HuH-7.5 (cell line): ENCODE results near the gene PKD1L1.

Experiments
- DNase-seq: peaks from one replicate; pipeline ENCODE4 v3.0.0; 2011; ENCODE audit warnings: low spot score

PKD1L1 gene

GRCh38 chr7:47788083-47788482 lies 160.2 kb downstream of the PKD1L1 start:
- DNase-seq = no peak

GRCh38 chr7:47787249-47788069 lies 160.8 kb downstream of the PKD1L1 start:
- DNase-seq = no peak

DNA sequence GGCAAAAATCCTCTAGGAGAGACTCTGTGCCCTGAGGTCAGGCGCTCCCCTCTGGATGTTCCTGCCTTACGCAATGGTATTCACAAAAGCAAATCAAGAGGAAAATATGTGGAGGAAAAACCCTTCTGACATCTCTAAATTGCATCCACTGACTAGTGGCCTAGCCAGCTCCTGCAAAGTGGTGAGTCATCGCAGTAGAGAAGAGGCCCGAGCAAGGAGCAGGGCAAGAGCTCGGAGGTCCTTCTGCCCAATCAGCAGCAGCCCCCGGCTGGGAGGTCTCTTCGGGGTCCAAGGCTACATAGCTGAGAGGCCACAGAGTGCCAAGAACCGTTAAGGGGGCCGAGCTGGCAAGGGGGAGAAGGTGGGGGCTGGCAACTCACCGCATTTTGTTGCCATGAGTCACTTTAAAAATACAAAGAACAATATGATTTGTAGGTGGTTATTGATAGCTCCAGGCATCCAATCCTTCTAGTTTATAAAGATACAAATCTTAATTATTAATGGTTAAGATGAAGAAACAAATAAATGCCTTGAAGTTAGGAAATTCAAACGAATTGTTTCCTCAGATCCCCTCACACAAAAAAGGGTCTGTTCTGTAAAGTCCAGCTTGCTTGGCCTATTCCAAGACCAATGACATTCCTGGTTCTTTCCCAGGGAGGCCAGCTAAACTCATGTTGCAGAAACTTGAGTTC lies 161.6 kb downstream of the PKD1L1 start:
- no peak for DNase-seq

GRCh38 chr7:47785923-47786556 lies 162.2 kb downstream of the PKD1L1 start:
- DNase-seq = no peak

DNA sequence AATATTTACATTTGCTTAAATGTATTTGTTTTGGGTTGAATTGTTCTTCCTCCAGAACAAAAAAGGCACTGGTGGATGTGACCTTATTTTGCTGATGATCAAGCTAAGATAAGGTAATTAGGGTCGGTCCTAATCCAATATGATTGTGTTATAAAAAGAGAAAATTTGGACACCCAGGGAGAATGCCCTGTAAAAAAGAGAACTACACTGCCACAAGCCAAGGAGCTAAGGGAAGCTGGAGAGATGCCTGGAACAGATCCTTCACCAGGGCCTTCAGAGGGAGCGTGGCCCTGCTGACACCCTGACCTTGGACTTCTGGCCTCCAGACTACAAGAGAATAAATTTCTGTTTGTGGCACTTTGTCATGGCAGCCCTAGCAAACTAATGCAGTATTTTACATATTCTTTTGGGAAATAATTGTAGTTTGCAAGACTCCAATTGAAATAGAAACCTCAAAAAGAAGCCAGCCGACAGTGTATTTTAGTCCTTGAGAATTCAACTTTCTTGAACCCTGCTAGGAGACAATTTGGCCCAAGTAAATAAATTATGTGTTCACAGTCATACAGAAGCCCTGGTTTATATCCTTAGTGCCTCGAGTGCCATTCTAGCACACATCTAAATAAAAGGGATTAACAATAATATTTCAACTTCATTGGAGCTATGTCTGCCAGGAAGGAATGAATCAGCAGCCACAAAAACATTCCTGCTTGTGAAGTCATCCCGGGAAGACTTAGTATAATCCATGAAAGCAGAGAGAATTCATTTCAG lies 164.6 kb downstream of the PKD1L1 start:
- no peak for DNase-seq

DNA sequence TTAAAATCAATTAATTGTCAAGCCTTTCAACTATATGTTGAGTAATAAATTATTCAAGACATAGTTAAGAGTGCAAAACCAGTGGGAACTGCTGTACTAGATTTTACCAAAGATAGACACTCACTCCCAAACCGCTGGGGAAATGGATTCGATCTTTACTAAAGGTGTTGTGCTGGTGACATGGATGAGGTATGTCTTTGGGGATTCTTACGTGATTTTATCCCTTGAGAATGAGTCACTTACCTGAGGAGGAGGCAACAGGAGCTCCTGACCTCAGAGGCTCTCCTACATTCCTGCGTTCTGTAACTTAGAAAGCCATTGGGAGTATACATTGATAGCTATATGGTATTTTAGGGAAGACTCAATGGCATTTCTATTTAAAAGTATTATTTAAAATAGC lies 165.5 kb downstream of the PKD1L1 start:
- DNase-seq = no peak

GRCh38 chr7:47782022-47782421 lies 166.2 kb downstream of the PKD1L1 start:
- no peak for DNase-seq

DNA sequence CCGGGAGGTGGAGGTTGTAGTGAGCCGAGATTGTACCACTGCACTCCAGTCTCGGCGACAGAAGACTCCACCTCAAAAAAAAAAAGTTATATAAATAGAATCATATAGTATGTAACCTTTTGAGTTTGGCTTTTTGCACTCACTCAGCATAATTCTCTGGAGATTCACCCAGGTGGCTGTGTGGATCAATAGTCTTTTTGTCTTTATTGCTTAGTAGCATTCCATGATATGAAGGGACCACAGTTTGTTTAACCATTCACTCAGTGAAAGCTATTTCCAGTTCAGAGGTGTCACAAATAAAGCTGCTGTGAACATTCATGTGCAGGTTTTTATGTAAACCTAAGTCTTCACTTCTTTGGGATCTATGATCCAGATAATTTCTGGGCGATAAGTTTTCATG lies 167.7 kb downstream of the PKD1L1 start:
- DNase-seq = no peak

DNA sequence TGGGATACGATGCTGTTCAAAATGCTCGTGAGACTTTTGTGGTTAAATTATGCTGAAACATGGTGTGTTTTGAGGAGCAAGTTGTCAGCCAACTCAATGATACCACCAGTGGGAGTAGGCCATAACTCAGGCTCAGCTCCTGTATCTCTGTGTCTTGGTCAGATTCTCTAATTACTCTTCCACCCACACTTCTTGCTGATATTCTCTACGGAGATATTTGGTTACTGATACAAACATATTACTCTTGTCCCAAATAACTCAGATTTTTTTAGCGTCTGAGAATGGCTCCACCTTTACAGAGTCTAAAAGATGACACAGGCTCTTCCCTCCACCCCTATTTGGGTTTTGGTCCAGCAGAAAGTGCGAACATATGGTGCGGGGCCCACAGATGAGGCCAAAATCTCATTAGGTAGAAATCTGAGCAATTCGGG lies 168.9 kb downstream of the PKD1L1 start:
- no peak for DNase-seq

GRCh38 chr7:47778153-47778661 lies 170.1 kb downstream of the PKD1L1 start:
- DNase-seq = no peak

DNA sequence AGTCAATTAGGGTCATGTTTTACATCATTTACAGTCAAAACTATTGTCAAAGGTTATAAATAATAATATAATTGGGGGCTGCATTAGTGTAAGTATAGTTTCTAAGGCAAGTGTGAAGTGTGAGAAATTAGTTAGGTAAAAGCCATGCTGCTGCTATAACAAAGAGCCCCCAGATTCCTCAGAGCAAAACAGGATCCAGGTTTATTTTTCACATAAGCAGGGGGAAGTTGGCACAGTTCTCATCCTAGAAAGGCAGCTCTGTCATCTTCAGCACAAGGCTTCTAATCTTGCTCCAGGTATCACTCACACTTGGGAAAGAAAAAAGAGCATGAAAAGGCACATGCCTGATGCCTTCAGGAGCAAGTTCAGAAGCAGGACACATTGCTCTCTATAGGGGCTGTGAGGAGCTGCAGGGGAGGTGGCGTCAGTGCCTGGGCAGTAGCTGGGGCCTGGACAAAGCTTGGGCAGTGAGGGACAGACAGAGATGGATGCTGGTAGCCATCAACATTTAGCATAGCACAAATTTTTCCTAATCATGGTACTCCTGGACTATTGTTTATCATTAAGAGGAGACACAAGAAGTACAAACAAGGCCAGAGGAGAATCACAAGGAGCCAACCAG lies 170.6 kb downstream of the PKD1L1 start:
- no peak for DNase-seq

GRCh38 chr7:47776335-47776734 lies 171.9 kb downstream of the PKD1L1 start:
- no peak for DNase-seq

GRCh38 chr7:47775238-47775637 lies 173.0 kb downstream of the PKD1L1 start:
- no peak for DNase-seq

- no peak for DNase-seq
These were observed 175.8 kb downstream of the PKD1L1 start for GRCh38 chr7:47772492-47772891.

DNA sequence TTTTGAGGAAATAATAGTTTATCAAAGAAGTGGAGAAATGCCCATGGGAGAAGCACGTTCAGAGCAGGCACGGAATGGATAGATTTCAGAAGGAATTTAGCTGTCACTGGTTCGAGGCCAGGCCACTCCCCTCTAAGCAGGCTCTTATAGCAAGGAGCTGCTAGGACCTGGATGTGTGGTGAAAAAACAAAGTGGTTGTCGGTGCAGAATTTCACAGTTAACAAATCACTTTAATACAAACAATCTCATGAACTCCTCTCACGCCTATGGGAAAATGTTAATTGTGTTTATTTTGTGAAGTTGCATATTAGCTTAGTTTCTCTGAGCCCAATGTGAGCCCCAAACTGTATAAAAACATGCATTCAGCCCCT lies 176.3 kb downstream of the PKD1L1 start:
- no peak for DNase-seq

- no peak for DNase-seq
These were observed 176.8 kb downstream of the PKD1L1 start for GRCh38 chr7:47771336-47771989.

GRCh38 chr7:47766126-47766525 lies 182.1 kb downstream of the PKD1L1 start:
- no peak for DNase-seq

GRCh38 chr7:47765373-47765979 lies 182.8 kb downstream of the PKD1L1 start:
- DNase-seq = no peak

- no peak for DNase-seq
These were observed 183.5 kb downstream of the PKD1L1 start for GRCh38 chr7:47764746-47765145.

DNA sequence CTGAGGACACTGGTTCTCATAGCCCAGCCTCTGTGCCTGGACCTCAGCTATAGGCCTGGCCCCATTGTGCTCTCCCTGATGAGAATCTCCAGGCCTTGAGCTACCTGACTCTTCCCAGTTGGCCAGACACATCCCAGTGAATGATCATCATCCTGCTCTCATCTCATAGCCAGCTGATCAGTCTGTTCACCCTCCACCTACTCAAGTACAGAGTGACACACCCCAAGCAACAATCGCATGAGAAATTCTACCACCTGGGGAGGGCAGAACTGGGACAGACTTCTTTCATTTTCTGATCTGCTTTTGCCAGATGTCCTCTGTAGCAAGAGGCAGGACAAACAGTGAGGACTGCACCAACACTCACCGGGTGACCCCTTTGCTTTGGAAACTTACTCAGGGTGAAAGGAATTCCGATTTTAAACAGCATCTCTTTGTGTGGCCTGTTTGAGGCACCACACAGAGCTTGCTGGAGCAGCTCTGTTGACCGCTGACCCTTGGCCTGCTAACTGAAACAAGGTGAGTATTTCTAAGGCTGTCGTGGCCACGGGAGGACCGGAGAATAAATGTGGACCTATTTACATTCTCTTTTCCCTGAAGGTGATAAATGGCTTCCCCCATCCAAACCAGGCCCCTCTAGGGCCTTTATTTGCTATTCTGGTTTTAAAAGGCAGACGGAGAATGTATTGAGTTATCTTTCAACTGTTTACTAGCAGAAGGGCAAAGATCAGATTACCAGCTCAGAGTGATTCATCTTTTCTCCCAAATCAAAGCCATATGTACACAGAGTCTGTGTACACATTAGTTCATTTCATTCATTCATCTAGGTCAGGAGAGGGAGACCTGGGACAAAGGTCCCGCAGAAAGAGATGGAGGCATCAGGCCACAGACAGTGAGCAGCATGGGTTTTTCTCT lies 184.9 kb downstream of the PKD1L1 start:
- DNase-seq = peak; percentile 72
